Measurements from ENCODE around the gene PPID. TPM values are rescaled to one million over a fixed set of nuclear protein-coding genes. Genes with fewer than 3 reads are reported as not detected.

The PPID gene
- total and polyA plus RNA-seq, 2 donors (not counting 3 experiments of a cell fraction or from before 2014, with no cell fraction given), result 11.5 to 25.7 TPM

DNA sequence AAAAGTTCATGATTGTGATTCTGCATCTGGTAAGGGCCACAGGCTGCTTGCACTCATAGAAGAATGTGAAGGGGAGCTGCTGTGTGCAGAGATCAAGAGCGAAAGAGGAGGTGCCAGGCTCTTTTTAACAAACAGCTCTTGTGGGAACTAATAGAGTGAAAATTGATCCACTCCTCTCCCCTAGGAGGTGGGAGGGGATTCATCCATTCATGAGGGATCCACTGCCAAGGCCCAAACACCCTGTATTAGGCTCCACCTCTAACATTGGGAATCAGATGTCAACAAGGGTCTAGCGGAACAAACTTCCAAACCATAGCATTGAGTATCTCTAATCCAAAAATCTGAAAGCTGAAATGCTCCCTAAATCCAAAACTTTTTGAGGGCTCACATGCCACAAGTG is 16.4 kb upstream of the PPID start:
- Histone ChIP-seq H3K9me3 (replicated peaks; ENCODE audit: control insufficient read depth, insufficient read depth, low read length) (no peaks in the 10 kb centered on the region), H3K27me3 (ENCODE audit: control insufficient read depth in 2 of 2, insufficient read depth in 2 of 2, low read length in 2 of 2) (peaks cover 0 to 6% of the 10 kb centered on the region in 2 experiments), H4K20me1 (replicated peaks; ENCODE audit: control insufficient read depth, extremely low read depth, insufficient read depth, low read length) (no peaks in the 10 kb centered on the region), H3K27ac (ENCODE audit: insufficient read depth, low read depth, low read length) (no peak overlapping the region), H3K4me3 (replicated peaks in 1 of 3; ENCODE audit: insufficient read depth in 1 of 3, low read depth in 1 of 3, low read length in 3 of 3) (no peak overlapping the region), H3K36me3 (ENCODE audit: control insufficient read depth in 2 of 2, extremely low read depth in 1 of 2, insufficient read depth in 2 of 2, low read length in 2 of 2) (no peaks in the 10 kb centered on the region), H3K79me2 (ENCODE audit: control insufficient read depth, insufficient read depth, low read length) (no peaks in the 10 kb centered on the region), H3K4me1 (ENCODE audit: control insufficient read depth, extremely low read depth, insufficient read depth, low read length) (no peaks in the 10 kb centered on the region), H3K4me2 (ENCODE audit: insufficient read depth, low read length) (no peak overlapping the region), H3K9ac (replicated peaks; ENCODE audit: extremely low read depth, insufficient read depth, low read length) (no peak overlapping the region), H2AFZ (ENCODE audit: low read depth, low read length) (no peak overlapping the region), H3K9me1 (replicated peaks; ENCODE audit: control insufficient read depth, extremely low read depth, insufficient read depth, low read length) (no peaks in the 10 kb centered on the region)
- no peak for TF ChIP-seq EZH2 (IDR thresholded peaks at IDR 0.05; ENCODE audit: borderline replicate concordance, low read depth, low read length, severe bottlenecking)
- TF ChIP-seq JUN (IDR thresholded peaks at IDR 0.05; ENCODE audit: borderline replicate concordance, insufficient read depth, insufficient read length, low read depth), result no peak
- TF ChIP-seq, protein P1, sequence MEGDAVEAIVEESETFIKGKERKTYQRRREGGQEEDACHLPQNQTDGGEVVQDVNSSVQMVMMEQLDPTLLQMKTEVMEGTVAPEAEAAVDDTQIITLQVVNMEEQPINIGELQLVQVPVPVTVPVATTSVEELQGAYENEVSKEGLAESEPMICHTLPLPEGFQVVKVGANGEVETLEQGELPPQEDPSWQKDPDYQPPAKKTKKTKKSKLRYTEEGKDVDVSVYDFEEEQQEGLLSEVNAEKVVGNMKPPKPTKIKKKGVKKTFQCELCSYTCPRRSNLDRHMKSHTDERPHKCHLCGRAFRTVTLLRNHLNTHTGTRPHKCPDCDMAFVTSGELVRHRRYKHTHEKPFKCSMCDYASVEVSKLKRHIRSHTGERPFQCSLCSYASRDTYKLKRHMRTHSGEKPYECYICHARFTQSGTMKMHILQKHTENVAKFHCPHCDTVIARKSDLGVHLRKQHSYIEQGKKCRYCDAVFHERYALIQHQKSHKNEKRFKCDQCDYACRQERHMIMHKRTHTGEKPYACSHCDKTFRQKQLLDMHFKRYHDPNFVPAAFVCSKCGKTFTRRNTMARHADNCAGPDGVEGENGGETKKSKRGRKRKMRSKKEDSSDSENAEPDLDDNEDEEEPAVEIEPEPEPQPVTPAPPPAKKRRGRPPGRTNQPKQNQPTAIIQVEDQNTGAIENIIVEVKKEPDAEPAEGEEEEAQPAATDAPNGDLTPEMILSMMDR (IDR thresholded peaks at IDR 0.05; ENCODE audit: extremely low read depth in 1 of 2, insufficient read depth in 1 of 2, low read depth in 1 of 2, low read length in 2 of 2), result no peak
- TF ChIP-seq FOS (IDR thresholded peaks at IDR 0.05; ENCODE audit: borderline replicate concordance, insufficient read depth, low read length), result no peak
- TF ChIP-seq POLR2A (IDR thresholded peaks at IDR 0.05; ENCODE audit: low read depth, low read length), result no peak
- no peak for TF ChIP-seq GATA2 (IDR thresholded peaks at IDR 0.05; ENCODE audit: insufficient read depth, insufficient read length, low read depth, low read length)
- TF ChIP-seq, protein P2, sequence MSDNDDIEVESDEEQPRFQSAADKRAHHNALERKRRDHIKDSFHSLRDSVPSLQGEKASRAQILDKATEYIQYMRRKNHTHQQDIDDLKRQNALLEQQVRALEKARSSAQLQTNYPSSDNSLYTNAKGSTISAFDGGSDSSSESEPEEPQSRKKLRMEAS (IDR thresholded peaks at IDR 0.05; ENCODE audit: insufficient read depth, insufficient read length), result no peak
- TF ChIP-seq MYC (IDR thresholded peaks at IDR 0.05; ENCODE audit: low read depth, low read length), result no peak
- no peak for TF ChIP-seq POLR2AphosphoS5 (IDR thresholded peaks at IDR 0.05; ENCODE audit: insufficient read depth, low read depth, low read length)
- POLR2A ChIA-PET, result no interaction called here
- CTCF ChIA-PET, result interaction anchor here (1.3 to 1.4 kb wide), 2 partner anchors 9 kb away, joined by 3 to 4 read pairs; no protein-coding TSS in a partner anchor
- dilution Hi-C loops (cut with MboI; ENCODE audit: extremely low pct_ligation_motif_present, low sequenced_read_pairs) (no loop called here), intact Hi-C loops (cut with micrococcal nuclease) (no loop called here)
- no peak for FAIRE-seq
- no peak for DNase-seq (ENCODE audit: low read depth, low spot score)
- no TSS peak for BruUV-seq (replicated peaks)

Measured in endothelial cell of umbilical vein (primary cell).